NT2/D1 (cell line): ENCODE results near the gene COA8.

ENCODE experiments used
- YY1 ChIP-seq: IDR thresholded peaks from 2 replicates; pipeline ENCODE4 v1.6.1; 2011; ENCODE audit not compliant: insufficient read length, insufficient read depth
- ZNF274 ChIP-seq: IDR thresholded peaks from 2 replicates; pipeline ENCODE4 v1.6.1; 2011; ENCODE audit warnings: mild to moderate bottlenecking, low read depth, low read length

DNA sequence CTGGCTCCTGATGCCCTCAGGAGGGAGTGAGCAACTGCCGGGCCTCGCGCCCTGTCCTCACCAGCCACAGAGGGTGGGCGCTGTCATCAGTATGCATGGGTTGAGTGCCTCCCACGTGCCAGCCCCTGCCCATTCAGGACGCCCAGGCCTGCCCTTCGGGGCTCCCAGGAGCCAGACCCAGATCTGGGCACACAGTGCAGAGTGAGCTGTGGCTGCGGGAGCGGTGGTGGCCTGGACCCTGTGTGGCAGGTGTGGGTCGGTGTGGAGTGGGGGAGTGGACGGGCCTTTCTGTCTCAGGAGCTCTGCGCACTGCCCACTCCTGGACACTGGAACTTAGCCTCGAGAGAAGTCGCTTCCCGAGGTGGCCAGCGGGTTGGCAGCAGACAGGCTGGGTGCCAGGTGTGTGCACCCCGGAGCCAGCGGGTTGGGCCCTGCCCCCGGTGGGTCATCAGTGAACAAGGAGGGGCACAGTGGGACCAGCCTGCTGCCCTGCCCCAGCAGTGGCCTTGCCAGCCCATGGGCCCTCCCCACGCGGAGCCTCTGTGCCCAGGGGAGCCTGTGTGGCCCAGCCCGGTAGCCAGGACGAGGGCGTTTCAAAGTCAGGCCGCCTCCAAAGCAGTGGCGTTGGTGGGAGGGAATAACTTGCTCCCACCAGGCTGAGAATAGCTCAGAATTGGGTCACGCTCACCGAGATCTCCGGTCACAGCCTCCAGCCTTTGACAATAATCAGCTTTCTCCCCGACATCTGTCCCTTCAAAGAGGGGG lies 24.3 kb upstream of the COA8 start:
- TF ChIP-seq YY1 (no peak), ZNF274 (no peak)
